Embryonic facial prominence (tissue), 1 donor: ENCODE data around the gene CHRNB1.

Source experiments
- DNase-seq: peaks from one replicate; pipeline ENCODE4 v3.0.0-alpha.2; 2016; ENCODE audit errors: extremely low spot score

CHRNB1 gene

GRCh38 chr17:7484067-7484918 is 39.4 kb downstream of the CHRNB1 start, which contains the start of gene POLR2A:
POLR2A (plus strand) TSS chr17:7484366.
- peak; percentile 96 for DNase-seq

- DNase-seq: no peak
These were observed 40.1 kb downstream of the CHRNB1 start for GRCh38 chr17:7484919-7485377.

GRCh38 chr17:7486181-7486580 is 41.3 kb downstream of the CHRNB1 start:
- no peak for DNase-seq

GRCh38 chr17:7490144-7490543 is 45.3 kb downstream of the CHRNB1 start:
- no peak for DNase-seq

- DNase-seq: no peak
These were observed 46.7 kb downstream of the CHRNB1 start for GRCh38 chr17:7491583-7491982.

GRCh38 chr17:7493941-7494340 is 49.1 kb downstream of the CHRNB1 start:
- no peak for DNase-seq

GRCh38 chr17:7495906-7496434 is 51.1 kb downstream of the CHRNB1 start:
- no peak for DNase-seq

GRCh38 chr17:7496470-7497183 is 51.8 kb downstream of the CHRNB1 start:
- DNase-seq: no peak

- DNase-seq: no peak
These were observed 52.4 kb downstream of the CHRNB1 start for GRCh38 chr17:7497228-7497627.

GRCh38 chr17:7497636-7498035 is 52.8 kb downstream of the CHRNB1 start:
- no peak for DNase-seq

- DNase-seq: no peak
These were observed 54.3 kb downstream of the CHRNB1 start for GRCh38 chr17:7499161-7499560.

GRCh38 chr17:7501729-7502128 is 56.9 kb downstream of the CHRNB1 start:
- no peak for DNase-seq

GRCh38 chr17:7502171-7502847 is 57.4 kb downstream of the CHRNB1 start:
- DNase-seq: no peak

- DNase-seq: no peak
These were observed 58.1 kb downstream of the CHRNB1 start for GRCh38 chr17:7502987-7503386.

- DNase-seq: no peak
These were observed 58.7 kb downstream of the CHRNB1 start for GRCh38 chr17:7503521-7503920.
